CD1c-positive myeloid dendritic cell (primary cell): Measurements from ENCODE around the gene RND2.

ENCODE experiments used
- DNase-seq: peaks from one replicate; pipeline ENCODE4 v3.0.0-alpha.2; 2016; ENCODE audit errors: extremely low spot score

RND2 gene

DNA sequence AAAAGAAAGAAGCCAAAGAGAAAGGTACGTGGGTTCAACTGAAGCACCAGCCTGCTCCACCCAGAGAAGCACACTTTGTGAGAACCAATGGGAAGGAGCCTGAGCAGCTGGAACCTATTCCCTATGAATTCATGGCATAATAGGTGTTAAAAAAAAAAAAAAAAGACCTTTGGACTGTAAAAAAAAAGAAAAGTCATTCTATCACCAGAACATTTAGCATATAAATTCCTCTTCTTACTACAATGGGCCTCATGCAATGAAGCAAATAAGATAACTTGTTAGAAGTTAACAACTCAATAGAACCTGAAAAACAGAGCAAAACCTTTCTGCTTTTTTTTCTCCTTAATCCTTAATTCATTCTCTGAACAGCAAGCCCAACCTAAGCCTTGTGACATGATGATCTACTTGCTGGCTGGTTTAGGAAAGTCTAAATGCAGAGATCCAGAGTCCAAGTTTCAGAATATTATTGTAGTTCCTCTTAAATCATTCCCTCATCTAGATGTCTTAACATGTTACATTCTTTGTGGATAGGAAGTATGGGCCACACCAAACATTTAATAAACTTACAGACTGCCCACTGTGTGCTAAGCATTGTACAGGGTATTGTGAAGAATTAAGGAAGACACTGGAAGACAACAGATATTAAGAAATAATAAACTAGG is 54.7 kb downstream of the RND2 start:
- DNase-seq, result no peak
